SK-N-SH (cell line): Measurements from ENCODE around the gene CHMP6.

Source experiments
- EZH2phosphoT487 ChIP-seq: fragments of 200-600 bp; sonication (generic); IDR thresholded peaks from 2 replicates; pipeline ENCODE4 v1.6.1; 2017; ENCODE audit warnings: low read depth, mixed run types, mild to moderate bottlenecking, antibody characterized with exemption, moderate library complexity, borderline replicate concordance
- JUND ChIP-seq: IDR thresholded peaks from 2 replicates; pipeline ENCODE4 v1.4.0; 2012
- TAF1 ChIP-seq: IDR thresholded peaks from 2 replicates; pipeline ENCODE4 v1.6.1; 2012; ENCODE audit warnings: low read depth, mild to moderate bottlenecking, low read length, moderate library complexity, borderline replicate concordance
- YY1 ChIP-seq: IDR thresholded peaks from 2 replicates; pipeline ENCODE4 v1.4.0; 2012; ENCODE audit warnings: low read depth, mild to moderate bottlenecking
- TF ChIP-seq, protein P1 (sequence below): IDR thresholded peaks from 2 replicates; pipeline ENCODE4 v1.6.1; 2012; ENCODE audit warnings: mild to moderate bottlenecking, low read depth, low read length, moderate library complexity
- TF ChIP-seq, protein P2 (sequence below): fragments of 200-600 bp; sonication (generic); IDR thresholded peaks from 2 replicates; pipeline ENCODE4 v1.6.1; 2017; ENCODE audit warnings: antibody characterized with exemption, mild to moderate bottlenecking, moderate library complexity
- TF ChIP-seq, protein P3 (sequence below): IDR thresholded peaks from 2 replicates; pipeline ENCODE4 v1.4.0; 2012; ENCODE audit warnings: low read depth

DNA sequence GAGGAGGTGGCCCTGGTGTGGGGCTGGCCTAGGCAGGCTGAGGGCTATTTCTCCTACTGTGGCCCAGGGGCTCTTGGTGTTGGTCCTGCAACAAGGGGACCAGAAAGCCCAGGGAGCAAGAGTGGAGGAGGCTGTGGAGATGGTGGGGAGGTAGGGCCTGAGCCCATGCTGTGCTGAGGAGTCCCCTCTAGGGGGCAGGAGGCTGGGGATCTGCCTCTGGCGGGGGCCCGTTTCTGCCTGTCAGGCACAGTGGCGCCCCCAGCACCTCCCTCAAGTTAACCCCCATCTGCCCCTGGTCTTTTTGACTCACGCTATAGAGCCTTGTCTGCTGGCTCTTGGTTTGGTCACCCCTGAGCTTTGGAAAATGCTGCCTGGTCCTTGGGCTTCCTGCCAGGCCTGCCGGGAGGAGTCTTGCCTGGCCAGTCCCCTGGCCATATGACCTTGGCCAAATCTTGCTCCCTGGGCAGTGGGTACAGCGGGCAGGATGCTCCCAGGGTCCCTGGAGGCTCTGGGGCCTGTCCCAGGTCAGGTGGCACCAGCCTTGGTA lies 49.2 kb downstream of the CHMP6 start:
- TF ChIP-seq, protein P1, sequence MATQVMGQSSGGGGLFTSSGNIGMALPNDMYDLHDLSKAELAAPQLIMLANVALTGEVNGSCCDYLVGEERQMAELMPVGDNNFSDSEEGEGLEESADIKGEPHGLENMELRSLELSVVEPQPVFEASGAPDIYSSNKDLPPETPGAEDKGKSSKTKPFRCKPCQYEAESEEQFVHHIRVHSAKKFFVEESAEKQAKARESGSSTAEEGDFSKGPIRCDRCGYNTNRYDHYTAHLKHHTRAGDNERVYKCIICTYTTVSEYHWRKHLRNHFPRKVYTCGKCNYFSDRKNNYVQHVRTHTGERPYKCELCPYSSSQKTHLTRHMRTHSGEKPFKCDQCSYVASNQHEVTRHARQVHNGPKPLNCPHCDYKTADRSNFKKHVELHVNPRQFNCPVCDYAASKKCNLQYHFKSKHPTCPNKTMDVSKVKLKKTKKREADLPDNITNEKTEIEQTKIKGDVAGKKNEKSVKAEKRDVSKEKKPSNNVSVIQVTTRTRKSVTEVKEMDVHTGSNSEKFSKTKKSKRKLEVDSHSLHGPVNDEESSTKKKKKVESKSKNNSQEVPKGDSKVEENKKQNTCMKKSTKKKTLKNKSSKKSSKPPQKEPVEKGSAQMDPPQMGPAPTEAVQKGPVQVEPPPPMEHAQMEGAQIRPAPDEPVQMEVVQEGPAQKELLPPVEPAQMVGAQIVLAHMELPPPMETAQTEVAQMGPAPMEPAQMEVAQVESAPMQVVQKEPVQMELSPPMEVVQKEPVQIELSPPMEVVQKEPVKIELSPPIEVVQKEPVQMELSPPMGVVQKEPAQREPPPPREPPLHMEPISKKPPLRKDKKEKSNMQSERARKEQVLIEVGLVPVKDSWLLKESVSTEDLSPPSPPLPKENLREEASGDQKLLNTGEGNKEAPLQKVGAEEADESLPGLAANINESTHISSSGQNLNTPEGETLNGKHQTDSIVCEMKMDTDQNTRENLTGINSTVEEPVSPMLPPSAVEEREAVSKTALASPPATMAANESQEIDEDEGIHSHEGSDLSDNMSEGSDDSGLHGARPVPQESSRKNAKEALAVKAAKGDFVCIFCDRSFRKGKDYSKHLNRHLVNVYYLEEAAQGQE: no peak
- TF ChIP-seq TAF1: no peak
- TF ChIP-seq, protein P2, sequence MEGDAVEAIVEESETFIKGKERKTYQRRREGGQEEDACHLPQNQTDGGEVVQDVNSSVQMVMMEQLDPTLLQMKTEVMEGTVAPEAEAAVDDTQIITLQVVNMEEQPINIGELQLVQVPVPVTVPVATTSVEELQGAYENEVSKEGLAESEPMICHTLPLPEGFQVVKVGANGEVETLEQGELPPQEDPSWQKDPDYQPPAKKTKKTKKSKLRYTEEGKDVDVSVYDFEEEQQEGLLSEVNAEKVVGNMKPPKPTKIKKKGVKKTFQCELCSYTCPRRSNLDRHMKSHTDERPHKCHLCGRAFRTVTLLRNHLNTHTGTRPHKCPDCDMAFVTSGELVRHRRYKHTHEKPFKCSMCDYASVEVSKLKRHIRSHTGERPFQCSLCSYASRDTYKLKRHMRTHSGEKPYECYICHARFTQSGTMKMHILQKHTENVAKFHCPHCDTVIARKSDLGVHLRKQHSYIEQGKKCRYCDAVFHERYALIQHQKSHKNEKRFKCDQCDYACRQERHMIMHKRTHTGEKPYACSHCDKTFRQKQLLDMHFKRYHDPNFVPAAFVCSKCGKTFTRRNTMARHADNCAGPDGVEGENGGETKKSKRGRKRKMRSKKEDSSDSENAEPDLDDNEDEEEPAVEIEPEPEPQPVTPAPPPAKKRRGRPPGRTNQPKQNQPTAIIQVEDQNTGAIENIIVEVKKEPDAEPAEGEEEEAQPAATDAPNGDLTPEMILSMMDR: peak; percentile 67
- no peak for TF ChIP-seq EZH2phosphoT487
- TF ChIP-seq, protein P3, sequence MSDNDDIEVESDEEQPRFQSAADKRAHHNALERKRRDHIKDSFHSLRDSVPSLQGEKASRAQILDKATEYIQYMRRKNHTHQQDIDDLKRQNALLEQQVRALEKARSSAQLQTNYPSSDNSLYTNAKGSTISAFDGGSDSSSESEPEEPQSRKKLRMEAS: no peak
- TF ChIP-seq JUND: no peak
- no peak for TF ChIP-seq YY1
